RPMI7951 (cell line): ENCODE measurements around the gene DPH6. TPM values are rescaled to one million over a fixed set of nuclear protein-coding genes. Genes with fewer than 3 reads are reported as not detected.

Experiments used
- DNase-seq: peaks from one replicate; pipeline ENCODE4 v3.0.0-alpha.2; 2012; ENCODE audit warnings: low read depth
- total RNA-seq: library from RNA; depleted of rRNA; stranded (reverse); fragments of >200 nt; shearing (Covaris generic); gene quantifications from 2 replicates; pipeline ENCODE4 v1.2.3, GENCODE V29; 2014

Gene DPH6
- total RNA-seq, 1 experiment from 2014 or later: 30.8 TPM

GRCh38 chr15:35545316-35545823 is 595 bp downstream of the DPH6 start:
- DNase-seq: peak; percentile 80

DNA sequence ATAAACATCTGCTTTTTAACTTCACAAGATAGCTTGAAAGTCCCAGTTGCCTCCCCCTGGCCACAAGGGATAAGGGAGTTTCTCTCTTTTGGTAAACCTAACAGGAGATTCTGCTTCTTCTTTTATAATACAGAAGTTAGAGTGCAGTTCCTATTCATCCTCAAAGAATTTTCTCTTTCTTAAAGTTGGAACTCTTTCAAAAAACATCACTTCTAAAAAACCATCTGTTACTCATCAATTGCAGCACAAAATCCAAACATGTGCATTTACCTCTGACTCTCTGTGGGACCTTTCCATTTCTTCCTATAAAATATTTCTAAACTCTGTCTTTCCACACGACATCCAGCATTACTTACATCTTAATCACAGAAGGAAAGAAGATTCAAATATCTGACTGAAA is 5.1 kb downstream of the DPH6 start:
- DNase-seq: peak; percentile 40

GRCh38 chr15:35540021-35540420 is 5.9 kb downstream of the DPH6 start:
- DNase-seq: no peak

- no peak for DNase-seq
Observed at GRCh38 chr15:35535365-35535916, 10.5 kb downstream of the DPH6 start.

GRCh38 chr15:35533130-35534110 is 12.5 kb downstream of the DPH6 start:
- DNase-seq: peak; percentile 79

DNA sequence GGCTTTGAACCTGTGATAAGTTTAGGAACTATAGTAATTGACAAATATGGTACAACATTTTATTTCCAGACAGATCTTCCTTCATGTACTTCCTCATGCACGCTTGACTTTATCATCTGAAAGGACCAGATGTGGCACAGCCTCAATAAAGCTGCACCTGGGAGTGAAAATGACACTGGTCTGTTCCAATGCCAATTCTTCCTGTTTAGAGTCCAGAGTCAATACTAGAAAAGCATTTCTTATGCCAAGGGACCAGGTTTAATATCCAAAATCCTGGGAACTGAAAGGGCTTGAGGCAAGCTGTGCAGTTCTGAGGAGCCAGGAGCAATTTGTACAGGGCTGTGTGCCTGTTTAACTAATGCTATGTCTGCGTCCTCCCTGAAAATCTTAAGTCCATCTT is 15.3 kb downstream of the DPH6 start:
- no peak for DNase-seq

DNA sequence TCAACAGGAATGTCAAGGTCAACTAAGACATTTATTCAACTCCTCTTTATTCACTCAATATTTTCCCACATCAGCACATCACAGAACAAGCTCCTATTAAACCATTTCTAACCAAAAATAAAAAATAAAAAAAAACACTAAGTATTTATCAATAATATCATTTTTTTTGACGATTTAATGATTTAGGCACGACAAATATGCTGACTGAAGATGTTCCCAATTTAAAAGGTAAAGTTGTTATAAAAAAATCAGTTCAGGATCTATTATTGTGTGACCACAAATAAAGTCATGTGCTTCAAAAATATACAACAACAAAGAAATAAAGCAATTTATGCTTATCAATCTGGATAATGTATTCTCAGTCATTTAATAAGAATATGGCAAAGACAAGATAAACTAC is 16.2 kb downstream of the DPH6 start:
- DNase-seq: no peak

GRCh38 chr15:35522061-35522460 is 23.9 kb downstream of the DPH6 start:
- DNase-seq: peak; percentile 47

- DNase-seq: peak; percentile 56
Observed at GRCh38 chr15:35519541-35520149, 26.3 kb downstream of the DPH6 start.

GRCh38 chr15:35519052-35519451 is 26.9 kb downstream of the DPH6 start:
- DNase-seq: no peak

GRCh38 chr15:35514759-35515158 is 31.2 kb downstream of the DPH6 start:
- peak; percentile 8 for DNase-seq

DNA sequence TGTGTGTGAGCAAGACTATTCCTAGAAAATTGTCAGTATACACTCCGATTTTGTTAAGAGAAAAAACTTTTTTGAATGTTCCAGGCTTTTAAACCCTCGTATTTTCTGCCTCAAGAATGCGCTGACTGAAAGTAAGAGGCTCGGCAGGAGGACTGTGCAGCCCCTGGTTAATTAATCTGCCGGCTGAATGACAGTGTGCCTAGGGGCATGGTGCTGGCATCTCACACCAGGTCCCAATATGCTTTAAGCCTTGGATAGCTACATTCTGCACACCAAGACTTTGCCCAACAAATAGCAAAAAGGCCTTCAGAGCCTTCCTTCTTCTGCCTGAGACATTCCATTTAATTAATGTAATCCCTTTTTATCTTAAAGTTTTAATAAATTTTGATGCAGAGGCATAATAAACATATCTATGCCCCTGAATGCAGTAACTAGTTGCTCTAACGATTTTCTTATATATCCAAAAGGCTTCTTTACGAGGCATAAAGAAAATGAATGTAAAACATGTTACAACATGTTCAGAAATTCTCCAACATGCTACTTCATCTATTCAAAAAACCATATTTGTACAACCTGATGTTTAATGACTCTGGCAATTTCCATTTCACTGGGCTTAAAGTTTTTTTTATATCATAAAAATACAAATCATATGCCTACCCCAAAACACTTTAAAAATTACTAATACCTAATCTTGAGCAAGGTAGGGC is 37.9 kb downstream of the DPH6 start:
- DNase-seq: peak; percentile 36

DNA sequence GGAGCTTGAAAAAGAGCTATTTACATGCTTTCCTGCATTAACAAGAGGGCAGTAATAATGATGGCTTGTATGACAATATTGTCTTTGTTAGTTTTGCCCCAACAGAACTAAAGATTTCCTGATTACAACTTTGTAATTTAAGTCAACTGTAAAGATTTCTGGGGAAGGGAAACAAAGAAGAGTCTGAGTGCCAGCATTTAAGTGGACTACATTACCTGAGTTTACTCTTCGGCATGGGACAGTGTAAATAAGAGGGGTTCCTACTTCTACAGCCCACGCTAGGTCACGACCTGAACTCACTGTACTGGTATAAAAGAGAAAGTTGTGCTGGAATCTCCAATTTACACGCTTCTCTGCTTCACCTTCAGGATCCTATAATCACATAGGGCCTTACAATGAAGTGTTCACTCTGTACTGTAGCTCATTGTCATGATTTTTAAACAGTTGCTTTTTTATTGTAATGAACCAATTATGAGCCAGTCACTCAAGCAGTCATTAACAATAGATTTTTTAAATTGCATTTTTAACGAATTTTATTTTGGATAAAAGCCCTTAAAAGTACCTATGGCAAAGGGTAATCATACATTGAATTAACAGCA is 39.6 kb downstream of the DPH6 start:
- no peak for DNase-seq

- no peak for DNase-seq
Observed at GRCh38 chr15:35505809-35506208, 40.2 kb downstream of the DPH6 start.

- DNase-seq: no peak
Observed at GRCh38 chr15:35505141-35505540, 40.8 kb downstream of the DPH6 start.

DNA sequence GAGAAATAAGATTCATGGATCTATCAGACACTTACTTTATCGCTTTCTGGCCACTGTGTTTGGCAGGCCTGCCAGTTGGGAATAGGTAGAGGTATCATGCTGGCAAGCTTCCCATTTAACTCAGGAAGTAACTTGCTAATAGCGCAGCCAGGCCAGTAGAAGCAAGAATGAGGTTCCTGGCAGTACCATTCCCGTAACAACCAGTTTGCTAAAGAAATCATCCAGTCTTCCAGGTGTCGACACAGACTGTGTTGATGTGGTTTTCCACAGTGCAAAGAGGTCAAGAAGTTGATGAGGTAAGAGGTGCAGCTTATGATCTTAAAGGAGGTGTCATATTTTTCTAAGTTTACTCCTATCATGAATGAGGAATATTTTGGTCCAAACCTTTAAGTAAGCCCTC is 46.2 kb downstream of the DPH6 start:
- no peak for DNase-seq

DNA sequence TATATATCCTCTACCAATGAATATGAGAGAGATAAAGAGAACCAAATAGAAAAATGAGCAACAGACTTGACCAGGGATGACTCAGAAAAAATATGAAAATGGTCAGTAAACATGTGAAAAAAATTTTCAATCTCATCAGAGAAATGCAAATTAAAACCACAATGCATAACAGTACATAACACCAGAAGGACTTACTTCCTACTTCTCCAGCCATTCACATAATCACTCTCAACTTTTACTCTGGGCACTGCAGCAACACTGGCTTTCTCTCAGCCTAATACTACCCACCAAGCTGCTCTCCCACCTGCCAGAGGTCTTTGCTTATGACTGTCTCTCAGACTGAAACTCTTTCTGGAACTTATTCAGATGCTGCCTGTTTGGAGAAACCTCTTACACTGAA is 49.4 kb downstream of the DPH6 start:
- DNase-seq: no peak

DNA sequence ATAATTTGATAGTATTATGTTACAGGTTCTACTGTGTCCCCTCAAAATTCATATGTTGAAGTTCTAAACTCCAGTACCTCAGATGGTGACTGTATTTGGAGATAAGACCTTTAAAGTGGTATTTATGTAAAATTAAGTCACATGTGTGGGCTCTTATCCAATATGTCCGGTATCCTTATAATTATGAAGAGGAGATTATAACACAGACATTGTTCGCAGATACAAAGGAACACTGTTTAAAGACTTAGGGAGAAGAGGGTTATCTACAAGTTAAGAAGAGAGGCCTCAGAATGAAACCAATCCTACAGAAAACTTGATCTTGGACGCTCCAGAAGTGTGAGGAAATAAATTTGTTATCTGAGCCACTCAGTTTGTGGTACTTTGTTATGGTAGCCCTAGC is 50.9 kb downstream of the DPH6 start:
- DNase-seq: peak; percentile 18

GRCh38 chr15:35491999-35492398 is 54.0 kb downstream of the DPH6 start:
- DNase-seq: no peak

DNA sequence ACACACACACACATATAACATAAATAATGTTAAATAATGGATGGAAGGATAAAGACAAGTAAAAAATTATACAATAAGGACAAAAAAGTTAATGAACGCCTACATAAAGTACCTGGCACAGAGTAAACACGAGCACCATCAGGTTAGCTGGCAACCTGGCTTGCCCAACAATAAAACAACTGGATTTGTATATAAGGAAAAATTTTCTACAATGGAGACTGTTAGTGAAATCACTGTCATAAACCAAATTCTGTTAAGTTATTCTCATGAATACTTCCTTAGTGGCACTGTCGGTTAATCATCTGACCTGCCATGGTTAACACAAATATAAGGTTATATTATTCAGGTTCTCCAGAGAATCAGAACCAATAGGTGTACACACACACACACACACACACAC is 54.8 kb downstream of the DPH6 start:
- no peak for DNase-seq

DNA sequence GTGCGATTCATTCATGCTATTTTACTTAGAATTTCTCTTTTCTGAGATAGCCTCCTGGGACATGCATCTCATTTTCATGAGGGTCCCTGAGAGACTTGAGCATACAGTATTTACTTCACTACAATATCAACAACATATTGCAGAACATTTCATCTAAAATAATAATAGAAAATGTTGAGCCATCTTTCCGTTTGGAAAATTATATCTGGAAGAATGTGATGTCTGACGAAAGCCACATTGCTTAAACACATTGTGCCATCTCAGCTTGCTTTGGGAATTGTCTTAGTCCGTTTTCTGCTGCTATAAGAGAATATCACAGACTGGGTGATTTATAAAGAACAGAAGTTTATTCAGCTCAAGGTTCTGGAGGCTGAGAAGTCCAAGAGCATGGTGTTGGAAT is 55.5 kb downstream of the DPH6 start:
- DNase-seq: no peak

GRCh38 chr15:35487417-35487816 is 58.5 kb downstream of the DPH6 start:
- no peak for DNase-seq
